GM15510 (cell line): ENCODE results near the gene CDC42BPB.

Source experiments
- POLR2A ChIP-seq: IDR thresholded peaks from 3 replicates; pipeline ENCODE4 v1.6.1; 2011; ENCODE audit warnings: borderline replicate concordance; ENCODE audit not compliant: insufficient read length; ENCODE audit errors: extremely low read depth

The CDC42BPB gene

DNA sequence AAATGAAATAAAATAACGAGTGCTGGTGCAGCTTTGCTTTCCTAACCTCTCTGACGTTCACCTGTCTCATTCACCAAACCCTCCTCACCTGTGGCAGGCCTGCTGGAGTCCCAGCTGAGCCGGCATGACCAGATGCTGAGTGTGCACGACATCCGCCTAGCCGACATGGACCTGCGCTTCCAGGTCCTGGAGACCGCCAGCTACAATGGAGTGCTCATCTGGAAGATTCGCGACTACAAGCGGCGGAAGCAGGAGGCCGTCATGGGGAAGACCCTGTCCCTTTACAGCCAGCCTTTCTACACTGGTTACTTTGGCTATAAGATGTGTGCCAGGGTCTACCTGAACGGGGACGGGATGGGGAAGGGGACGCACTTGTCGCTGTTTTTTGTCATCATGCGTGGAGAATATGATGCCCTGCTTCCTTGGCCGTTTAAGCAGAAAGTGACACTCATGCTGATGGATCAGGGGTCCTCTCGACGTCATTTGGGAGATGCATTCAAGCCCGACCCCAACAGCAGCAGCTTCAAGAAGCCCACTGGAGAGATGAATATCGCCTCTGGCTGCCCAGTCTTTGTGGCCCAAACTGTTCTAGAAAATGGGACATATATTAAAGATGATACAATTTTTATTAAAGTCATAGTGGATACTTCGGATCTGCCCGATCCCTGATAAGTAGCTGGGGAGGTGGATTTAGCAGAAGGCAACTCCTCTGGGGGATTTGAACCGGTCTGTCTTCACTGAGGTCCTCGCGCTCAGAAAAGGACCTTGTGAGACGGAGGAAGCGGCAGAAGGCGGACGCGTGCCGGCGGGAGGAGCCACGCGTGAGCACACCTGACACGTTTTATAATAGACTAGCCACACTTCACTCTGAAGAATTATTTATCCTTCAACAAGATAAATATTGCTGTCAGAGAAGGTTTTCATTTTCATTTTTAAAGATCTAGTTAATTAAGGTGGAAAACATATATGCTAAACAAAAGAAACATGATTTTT lies 151.9 kb downstream of the CDC42BPB start:
- TF ChIP-seq POLR2A = no peak

DNA sequence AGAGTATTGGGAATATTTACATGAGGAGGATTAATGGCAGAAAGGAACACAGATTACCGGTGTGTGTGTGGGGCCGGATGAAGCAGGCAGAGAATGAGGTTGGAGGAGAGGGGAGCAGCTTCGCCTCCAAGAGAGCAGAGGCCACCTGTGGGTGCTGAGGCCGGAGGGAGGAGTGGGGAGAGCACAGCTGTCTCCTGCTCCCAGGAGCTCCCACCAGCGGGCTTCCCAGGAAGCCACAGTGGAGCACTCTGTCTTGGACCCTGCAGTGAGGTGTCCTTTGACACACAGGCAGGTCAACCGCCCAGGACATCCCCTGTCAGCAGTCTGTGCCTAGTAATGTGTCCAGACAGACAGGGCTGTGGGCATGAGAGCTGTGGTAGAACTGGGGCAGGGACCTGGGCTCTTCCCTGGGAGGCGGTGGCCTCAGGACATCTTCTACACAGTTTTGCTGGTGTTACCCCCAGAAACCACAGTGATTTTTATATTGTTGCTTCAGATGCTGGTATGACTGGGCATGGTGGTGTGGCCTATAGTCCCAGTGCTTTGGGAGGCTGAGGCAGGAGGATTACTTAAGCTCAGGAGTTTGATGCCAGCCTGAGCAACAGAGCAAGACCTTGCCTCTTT lies 153.3 kb downstream of the CDC42BPB start:
- TF ChIP-seq POLR2A = no peak

DNA sequence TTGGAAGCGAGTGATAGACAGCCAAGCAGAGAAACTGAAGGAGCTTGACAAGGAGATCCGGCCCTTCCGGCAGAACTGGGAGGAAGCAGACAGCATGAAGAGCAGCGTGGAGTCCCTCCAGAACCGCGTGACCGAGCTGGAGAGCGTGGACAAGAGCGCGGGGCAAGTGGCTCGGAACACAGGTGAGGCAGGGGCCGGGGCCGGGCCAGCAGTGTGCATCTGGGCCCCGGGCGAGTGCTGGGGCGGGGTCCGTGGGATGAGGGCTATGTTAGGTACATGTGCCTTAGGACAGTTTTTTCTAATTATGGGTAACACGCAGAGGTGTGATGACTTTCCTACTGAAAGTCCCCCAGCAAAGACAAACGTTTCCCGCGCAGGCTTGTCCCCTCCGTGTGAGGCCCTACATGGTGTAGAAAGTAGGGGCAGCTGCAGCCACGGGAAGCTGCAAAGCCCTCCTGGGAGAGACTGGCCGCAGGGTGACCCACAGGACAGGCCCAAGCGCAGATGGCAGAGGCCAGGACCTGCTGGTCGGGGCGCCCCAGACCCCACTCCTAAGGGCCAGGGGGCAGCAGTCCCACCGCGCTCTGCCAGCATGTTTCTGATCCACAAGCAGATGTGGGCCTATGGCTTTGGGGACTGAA lies 154.0 kb downstream of the CDC42BPB start:
- TF ChIP-seq POLR2A = no peak

DNA sequence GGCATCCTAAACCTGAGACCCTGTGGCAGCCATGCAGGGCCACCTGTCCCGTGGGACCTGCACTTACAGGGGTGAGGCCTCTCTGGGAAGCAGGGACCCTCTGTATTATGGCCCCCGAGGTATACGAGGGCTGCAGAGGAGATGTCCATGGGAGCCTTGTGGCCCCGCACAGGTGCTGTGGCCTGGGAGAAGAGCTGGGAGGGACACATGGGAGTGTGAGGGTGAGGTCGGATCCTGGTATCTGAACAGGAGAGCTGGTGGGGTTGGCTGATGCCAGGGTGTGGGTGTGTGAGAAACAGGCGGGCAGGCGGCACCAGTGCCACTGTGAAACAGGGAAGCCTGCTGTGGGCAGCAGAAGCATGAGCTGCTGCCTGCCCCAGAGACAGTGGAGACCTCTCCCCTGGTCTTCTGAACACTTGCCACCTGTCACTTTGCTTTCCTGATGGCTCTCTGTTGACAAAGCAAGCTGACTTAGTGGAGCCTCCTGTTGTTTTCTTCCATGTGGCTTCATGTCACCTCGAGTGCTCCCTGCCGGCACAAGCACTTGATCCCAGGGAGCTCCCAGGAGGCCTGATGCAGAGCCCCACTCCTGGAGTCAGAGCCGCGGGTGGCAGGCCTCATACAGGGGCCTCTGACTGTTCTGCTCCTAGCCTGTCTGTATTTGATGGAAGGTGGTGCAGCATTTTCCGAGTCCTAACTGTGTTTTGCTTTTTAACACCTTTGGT lies 154.7 kb downstream of the CDC42BPB start:
- TF ChIP-seq POLR2A = no peak

DNA sequence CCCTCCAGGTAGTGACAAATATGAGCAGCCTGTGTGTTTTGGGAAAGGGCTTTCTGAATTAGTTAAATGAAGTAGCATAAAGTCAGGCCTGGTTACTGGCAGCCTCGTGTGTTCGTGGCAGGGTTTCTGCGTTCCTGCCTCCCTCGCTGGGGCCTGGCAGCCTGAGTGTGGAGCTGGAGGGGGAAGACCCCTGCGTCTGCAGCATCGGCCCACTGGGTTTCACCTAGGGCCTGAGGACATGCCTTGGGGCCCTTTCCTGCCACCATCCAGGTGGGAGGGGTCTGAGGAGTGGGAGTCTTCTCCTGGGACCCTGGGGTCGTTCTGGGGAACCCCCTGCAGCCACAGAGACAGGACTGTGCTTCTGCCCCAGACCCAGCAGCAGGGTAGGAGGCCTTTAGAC lies 155.3 kb downstream of the CDC42BPB start:
- TF ChIP-seq POLR2A = no peak

DNA sequence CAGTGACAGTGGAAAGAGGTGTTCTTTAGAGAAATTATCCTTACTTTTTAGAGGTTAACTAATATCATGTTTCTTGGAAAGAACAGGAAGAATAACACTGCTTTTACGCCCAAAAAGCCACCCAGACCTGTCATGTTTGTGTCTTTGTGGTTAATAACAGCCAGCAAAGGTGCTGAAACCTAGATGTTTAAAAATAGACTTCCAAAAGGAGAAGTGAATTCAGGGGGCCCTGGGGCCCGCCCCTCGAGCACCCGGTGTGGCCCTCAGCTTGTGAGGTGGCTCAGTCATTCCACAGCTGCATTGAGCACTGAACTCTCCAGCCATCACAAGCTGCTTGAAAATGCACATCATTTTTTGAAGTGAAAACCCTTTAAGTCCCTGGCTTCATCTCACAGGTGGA lies 155.7 kb downstream of the CDC42BPB start:
- peak; percentile 18 for TF ChIP-seq POLR2A

DNA sequence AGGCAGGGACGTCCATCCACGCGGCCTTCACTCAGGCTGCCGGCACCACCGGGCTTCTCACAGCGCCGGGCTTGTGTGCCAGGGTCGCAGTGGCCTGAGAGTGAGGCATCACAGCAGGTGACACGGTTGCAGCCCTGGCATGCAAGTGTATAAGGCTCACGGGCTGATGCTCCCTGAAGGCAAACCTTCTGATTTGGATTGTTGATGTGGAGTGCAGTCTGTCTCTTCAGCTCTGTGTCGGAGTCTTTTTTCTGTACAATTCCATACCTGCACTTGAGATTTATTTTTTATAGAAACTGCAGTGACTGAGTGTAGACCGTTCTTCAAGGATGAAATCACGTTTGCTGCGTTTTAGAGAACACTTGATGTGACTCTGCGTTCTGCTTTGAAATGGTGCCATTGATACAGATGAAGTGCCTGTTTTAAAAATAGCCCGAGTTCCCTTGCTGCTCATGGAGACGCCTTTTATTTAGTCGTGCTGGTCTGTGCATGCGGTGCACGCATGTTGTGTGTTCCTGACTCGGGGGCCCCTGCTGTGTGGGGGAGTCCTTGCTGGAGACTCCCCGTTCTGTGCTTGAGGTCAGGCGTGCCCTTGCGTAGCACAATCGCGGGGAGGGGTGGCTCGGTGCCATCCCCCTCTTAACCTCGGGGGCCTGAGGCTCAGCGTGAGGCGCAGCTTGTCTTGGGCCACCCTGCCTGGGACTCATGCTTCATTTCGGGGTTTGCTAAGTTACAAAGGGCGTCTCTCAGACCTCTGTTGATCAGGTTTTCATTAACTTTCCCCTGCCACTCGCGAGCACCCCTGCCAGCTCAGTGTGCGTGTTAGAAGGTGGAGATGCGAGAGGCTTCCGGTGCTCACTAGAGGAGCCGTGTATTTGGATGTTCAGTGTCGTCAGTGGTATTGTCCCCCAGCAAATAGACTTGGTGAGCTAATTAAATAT lies 156.4 kb downstream of the CDC42BPB start:
- peak; percentile 4 for TF ChIP-seq POLR2A

DNA sequence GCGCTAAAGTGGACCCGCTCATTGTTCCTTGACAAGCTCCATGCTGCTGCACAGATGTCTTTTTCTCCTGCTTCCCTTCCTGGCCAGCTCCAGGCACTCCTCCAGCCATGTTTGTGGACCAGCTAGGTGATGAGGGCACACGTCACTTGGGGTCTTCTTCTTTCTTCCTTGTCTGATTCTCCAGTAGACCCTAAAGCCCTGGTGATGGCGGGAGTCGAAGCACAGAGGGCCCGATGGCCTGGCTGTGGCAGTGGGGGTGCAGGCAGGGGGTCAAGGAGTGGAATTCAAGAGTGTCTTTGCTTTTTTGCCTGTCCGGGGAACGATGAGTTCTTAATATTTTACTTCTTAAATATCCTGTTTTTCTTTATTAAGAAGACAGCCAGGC lies 157.8 kb downstream of the CDC42BPB start:
- TF ChIP-seq POLR2A = no peak

DNA sequence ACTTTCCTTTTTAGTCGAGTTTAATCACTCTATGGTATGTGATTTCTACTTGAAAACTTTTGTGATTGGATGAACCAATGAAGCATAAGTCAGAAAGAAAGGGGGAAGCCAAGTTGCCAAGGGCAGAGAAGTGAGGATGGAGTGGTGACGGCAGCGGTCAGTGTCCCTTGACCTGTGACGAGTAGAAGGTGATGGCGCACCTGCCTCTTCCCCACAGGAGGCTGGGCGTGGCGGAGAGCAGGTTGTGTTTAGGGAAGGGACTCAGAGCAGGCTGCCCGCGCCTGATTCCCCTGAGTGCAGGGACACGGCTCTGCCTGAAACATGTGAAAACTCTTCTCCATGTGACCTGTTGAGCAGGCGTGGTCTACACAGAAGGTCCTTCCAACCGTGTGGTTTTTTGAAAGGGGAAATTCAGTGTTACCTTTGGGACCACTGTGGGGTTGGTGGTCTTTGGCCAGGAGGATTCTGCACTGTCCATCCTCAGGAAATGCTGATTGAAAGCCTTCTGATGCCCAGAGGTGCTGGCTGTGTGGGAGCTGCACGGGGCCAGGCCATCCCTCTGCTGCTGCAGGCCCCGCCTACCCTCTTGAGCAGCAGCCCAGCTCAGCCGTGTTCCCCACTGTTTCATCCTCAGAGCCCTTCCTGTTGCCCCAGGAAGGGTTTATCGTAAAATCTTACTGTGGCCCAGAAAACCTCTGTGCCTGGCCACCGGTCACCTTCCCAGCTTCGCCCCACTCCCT lies 158.4 kb downstream of the CDC42BPB start:
- TF ChIP-seq POLR2A = no peak

DNA sequence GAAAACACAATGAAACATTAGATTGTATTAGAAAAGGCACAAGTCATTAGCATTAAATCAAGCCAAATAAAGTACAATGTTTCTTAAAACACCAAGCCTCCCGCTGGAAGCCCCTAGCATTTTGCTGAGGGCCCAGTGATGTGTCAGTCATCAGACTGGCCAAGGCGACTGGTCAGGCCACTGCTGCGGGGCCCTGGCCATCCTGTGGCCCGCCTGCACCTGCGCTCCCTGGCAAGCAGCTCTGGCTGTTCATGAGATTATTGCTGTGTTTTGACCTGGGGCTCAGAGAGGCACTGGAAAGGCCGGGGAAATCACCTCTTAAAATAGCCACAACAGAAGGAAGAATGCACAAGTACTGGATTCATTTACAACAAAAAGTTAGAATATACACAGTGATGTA lies 159.1 kb downstream of the CDC42BPB start:
- no peak for TF ChIP-seq POLR2A

DNA sequence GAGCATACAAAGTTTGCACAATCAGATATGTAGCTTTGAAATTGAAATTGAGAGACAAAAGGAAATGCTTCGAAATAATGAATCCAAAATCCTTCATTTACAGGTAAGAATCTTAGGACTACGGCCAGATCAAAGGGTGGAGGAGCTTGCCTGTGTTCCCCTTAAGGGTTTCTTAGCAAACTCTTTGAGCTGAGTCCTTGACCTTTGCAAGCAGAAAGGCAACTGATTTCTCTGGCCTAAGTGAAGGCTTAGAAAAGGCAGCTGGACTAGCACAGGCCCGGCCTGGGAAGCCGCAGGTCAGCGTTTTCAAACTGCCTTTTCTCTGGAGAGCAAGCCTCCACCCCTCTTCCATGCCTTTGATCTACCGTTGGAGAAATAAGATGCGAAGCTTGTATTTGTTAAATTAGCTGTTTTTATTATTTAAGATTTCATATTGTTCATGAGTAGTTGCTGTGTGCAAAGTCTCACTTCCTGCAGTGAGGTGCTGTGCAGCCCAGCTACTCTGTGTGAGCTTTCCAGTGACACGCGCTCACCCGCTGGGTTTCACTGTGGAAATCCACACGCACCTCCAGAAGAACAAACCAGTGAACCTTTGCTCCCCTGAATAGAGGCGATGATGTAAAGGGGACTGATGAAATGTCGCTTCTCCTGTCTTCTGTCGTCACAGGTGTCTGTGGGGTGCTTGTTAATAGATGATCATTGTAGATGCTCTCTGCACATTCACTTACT lies 159.9 kb downstream of the CDC42BPB start:
- TF ChIP-seq POLR2A = no peak

DNA sequence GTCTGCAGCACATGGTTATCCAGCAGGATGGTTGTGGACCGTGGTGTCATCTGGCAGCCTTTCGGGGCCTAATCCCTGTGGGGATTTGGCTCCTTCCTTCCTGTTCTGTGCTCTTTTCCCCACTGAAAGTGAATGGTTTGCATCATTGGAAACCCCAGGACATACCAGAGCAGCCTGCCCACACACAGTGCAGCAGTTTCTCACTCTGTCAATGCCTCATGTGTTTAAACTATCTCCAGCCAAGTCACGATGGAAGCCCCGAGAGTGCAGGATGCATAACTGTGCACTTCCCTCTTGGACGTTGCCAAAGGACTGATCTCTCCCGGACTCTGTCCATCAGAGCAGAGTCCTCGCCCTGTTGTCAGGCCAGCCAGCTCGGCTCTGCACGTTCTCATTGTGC lies 163.9 kb downstream of the CDC42BPB start:
- no peak for TF ChIP-seq POLR2A
